HepG2 (cell line): ENCODE measurements around the gene TTC31. TPM values are rescaled to one million over a fixed set of nuclear protein-coding genes. Genes with fewer than 3 reads are reported as not detected.

Experiments used
- ATAC-seq: fragments of 200-7000 bp; cut with Tn5 transposase; 3 replicates; pipeline ENCODE4 v1.9.1; 2020; ENCODE audit warnings: mild to moderate bottlenecking, moderate library complexity
- BruUV-seq: library from RNA; stranded (reverse); fragments of 400-500 nt; replicated peaks from 2 replicates; lab custom pipeline; 2021; lab: Mats Ljungman, UMichigan
- CTCF ChIA-PET: fragments of 300-600 bp; formaldehyde crosslinking; extraction: SDS; loops from one replicate; lab custom pipeline; 2021; ENCODE audit warnings: low total read pairs, inconsistent platforms, low intra/inter-chr PET ratio; lab: Yijun Ruan, JAX
- POLR2A ChIA-PET: fragments of 350-600 bp; sonication (Branson Sonifier 250); formaldehyde crosslinking; loops from one replicate; lab custom pipeline; 2020; ENCODE audit warnings: antibody characterized with exemption, inconsistent platforms; lab: Yijun Ruan, JAX
- DNase-seq: peaks from one replicate; pipeline ENCODE4 v3.0.0-alpha.2; 2015; ENCODE audit warnings: low spot score
- FAIRE-seq: peaks from 3 replicates; lab custom pipeline; 2011; peaks lifted over from hg19 to GRCh38; lab: Jason Lieb, UNC
- H2AFZ ChIP-seq: one replicate; pipeline ENCODE4 v1.6.1; 2011; ENCODE audit warnings: low read length, inconsistent platforms
- H3K27ac ChIP-seq: fragments of 300-600 bp; 3 replicates; pipeline ENCODE4 v1.8.0; 2011; ENCODE audit warnings: mixed run types, mild to moderate bottlenecking, mixed read lengths, low read length, inconsistent platforms; ENCODE audit not compliant: insufficient read depth; ENCODE audit errors: extremely low read length
- H3K27me3 ChIP-seq, 2 experiments: fragments of 200-600 bp in 1 of 2; 2 replicates in 1 of 2; 3 replicates in 1 of 2; pipeline versions ENCODE4 v1.6.0 to v1.8.0; 2011; ENCODE audit warnings: low read length in 2 of 2, mild to moderate bottlenecking in 2 of 2, moderate library complexity in 2 of 2, inconsistent platforms in 1 of 2; ENCODE audit not compliant: insufficient read depth in 2 of 2, control insufficient read depth in 1 of 2
- H3K36me3 ChIP-seq, 2 experiments: fragments of 200-600 bp in 1 of 2; replicated peaks in 1 of 2; 2 replicates in 1 of 2; 3 replicates in 1 of 2; pipeline versions ENCODE4 v1.5.1 to v1.8.0; 2011; ENCODE audit warnings: low read length in 2 of 2, inconsistent platforms in 1 of 2; ENCODE audit not compliant: insufficient read depth in 2 of 2, control insufficient read depth in 1 of 2
- H3K4me1 ChIP-seq: 2 replicates; pipeline ENCODE4 v1.5.1; 2012; ENCODE audit warnings: low read length, inconsistent platforms; ENCODE audit not compliant: insufficient read depth
- H3K4me2 ChIP-seq: 2 replicates; pipeline ENCODE4 v1.6.0; 2011; ENCODE audit warnings: low read depth, low read length, inconsistent platforms
- H3K4me3 ChIP-seq, 3 experiments: fragments of 200-600 bp in 1 of 3; sonication (generic), shearing (Covaris generic) in 1 of 3; replicated peaks in 1 of 3; 2 replicates each; pipeline ENCODE4 v1.5.1; 2011 to 2016; ENCODE audit warnings: low read length in 3 of 3, inconsistent platforms in 2 of 3, low read depth in 2 of 3, mild to moderate bottlenecking in 2 of 3, control low read depth in 1 of 3, mixed read lengths in 1 of 3; ENCODE audit not compliant: insufficient read depth in 1 of 3
- H3K79me2 ChIP-seq: one replicate; pipeline ENCODE4 v1.6.1; 2011; ENCODE audit warnings: low read length, inconsistent platforms; ENCODE audit not compliant: insufficient read depth
- H3K9ac ChIP-seq: 2 replicates; pipeline ENCODE4 v1.6.0; 2011; ENCODE audit warnings: mild to moderate bottlenecking, low read depth, low read length, inconsistent platforms; ENCODE audit not compliant: insufficient read depth
- H3K9me3 ChIP-seq: 2 replicates; pipeline ENCODE4 v1.5.1; 2012; ENCODE audit warnings: mild to moderate bottlenecking, low read length
- H4K20me1 ChIP-seq: 2 replicates; pipeline ENCODE4 v1.6.0; 2011; ENCODE audit warnings: inconsistent platforms, mild to moderate bottlenecking, low read length, moderate library complexity; ENCODE audit not compliant: insufficient read depth
- ASH2L ChIP-seq: fragments of 300-600, 200-600 bp; sonication (generic); IDR thresholded peaks from 2 replicates; pipeline ENCODE4 v1.7.0; 2017; ENCODE audit warnings: low read depth, mild to moderate bottlenecking, moderate library complexity, mixed read lengths, low read length; ENCODE audit not compliant: insufficient read length
- ATM ChIP-seq: fragments of 450-650 bp; IDR thresholded peaks from 2 replicates; pipeline ENCODE4 v1.7.1; 2017; ENCODE audit warnings: mild to moderate bottlenecking, borderline replicate concordance
- CEBPB ChIP-seq: IDR thresholded peaks from 2 replicates; pipeline ENCODE4 v1.6.1; 2011; ENCODE audit warnings: low read depth, low read length, improper control_type of control experiment, borderline replicate concordance
- HDAC6 ChIP-seq: fragments of 200-600 bp; sonication (generic); IDR thresholded peaks from 2 replicates; pipeline ENCODE4 v1.7.0; 2017; ENCODE audit warnings: mild to moderate bottlenecking, antibody characterized with exemption, low read length, low read depth
- KAT2B ChIP-seq: fragments of 150-350 bp; IDR thresholded peaks from 2 replicates; pipeline ENCODE4 v1.6.1; 2014; ENCODE audit warnings: low read depth, low read length, borderline replicate concordance
- MIER3 ChIP-seq: IDR thresholded peaks from 2 replicates; pipeline ENCODE4 v1.6.1; 2016; ENCODE audit warnings: missing compliant biosample characterization, borderline replicate concordance
- MIXL1 ChIP-seq: IDR thresholded peaks from 2 replicates; pipeline ENCODE4 v1.6.1; 2016
- NR2F2 ChIP-seq: IDR thresholded peaks from 2 replicates; pipeline ENCODE4 v1.6.1; 2012; ENCODE audit warnings: low read depth, inconsistent platforms, borderline replicate concordance
- SMC3 ChIP-seq: IDR thresholded peaks from 2 replicates; pipeline ENCODE4 v1.6.1; 2011; ENCODE audit warnings: low read length, improper control_type of control experiment
- TRIM24 ChIP-seq: sonication (generic); formaldehyde crosslinking; IDR thresholded peaks from 2 replicates; pipeline ENCODE4 v1.8.0; 2022; ENCODE audit warnings: mild to moderate bottlenecking, missing genetic modification reagents
- ZFP41 ChIP-seq: sonication (generic); formaldehyde crosslinking; IDR thresholded peaks from 2 replicates; pipeline ENCODE4 v1.4.0; 2020; ENCODE audit warnings: mild to moderate bottlenecking, missing genetic modification reagents, borderline replicate concordance
- ZNF3 ChIP-seq: IDR thresholded peaks from 2 replicates; pipeline ENCODE4 v1.7.0; 2017; ENCODE audit warnings: inconsistent platforms
- ZNF501 ChIP-seq: sonication (generic); formaldehyde crosslinking; IDR thresholded peaks from 2 replicates; pipeline ENCODE4 v1.5.1; 2020; ENCODE audit warnings: mild to moderate bottlenecking, moderate library complexity, missing genetic modification reagents
- ZNF589 ChIP-seq: sonication (generic); formaldehyde crosslinking; conservative IDR thresholded peaks from 2 replicates; pipeline ENCODE4 v1.8.0; 2022; ENCODE audit warnings: mild to moderate bottlenecking, moderate library complexity, missing genetic modification reagents
- WGBS: methylation state at CpG from one replicate; pipeline ENCODE4 v1.1.6; 2017; ENCODE audit warnings: low lambda C conversion rate; 5-methylcytosine and 5-hydroxymethylcytosine counted together
- in situ Hi-C: cut with HindIII; loops from 2 replicates; pipeline ENCODE4 v1.10.0; 2017; ENCODE audit warnings: low pct_unique_long_range_greater_than_20kb; ENCODE audit not compliant: extremely low pct_ligation_motif_present
- intact Hi-C: fragments of 100-400 bp; cut with micrococcal nuclease; formaldehyde crosslinking; loops from one replicate; pipeline ENCODE4 v1.10.0; 2022; ENCODE audit not compliant: unreplicated experiment
- polyA plus RNA-seq, 8 experiments: library from polyadenylated mRNA; depleted of rRNA in 3 of 8; stranded (reverse) in 7 of 8; unstranded in 1 of 8; fragments of >200 nt; fragmentation: Illumina TruSeq in 4 of 8; extraction: Trizol in 4 of 8; gene quantifications; 2 replicates each; pipeline versions ENCODE4 v1.2.1 to v1.2.3, GENCODE V29; 2011 to 2016; ENCODE audit warnings: low read depth in 4 of 8, missing spikeins in 1 of 8, mixed read lengths in 1 of 8; ENCODE audit not compliant: insufficient read depth in 1 of 8
- total RNA-seq, 5 experiments: library from RNA; depleted of rRNA; stranded (reverse); fragments of >200 nt; fragmentation: Illumina TruSeq; extraction: Trizol; gene quantifications; 2 replicates each; pipeline ENCODE4 v1.2.3, GENCODE V29; 2016; ENCODE audit warnings: low read depth in 1 of 5
- TF ChIP-seq, protein P1 (sequence below): IDR thresholded peaks from 2 replicates; pipeline ENCODE4 v1.6.1; 2016; ENCODE audit warnings: low read depth, missing genetic modification reagents, missing compliant biosample characterization
- TF ChIP-seq, protein P2 (sequence below): IDR thresholded peaks from 2 replicates; pipeline ENCODE4 v1.6.1; 2016
- TF ChIP-seq, protein P3 (sequence below): sonication (generic); formaldehyde crosslinking; IDR thresholded peaks from 2 replicates; pipeline ENCODE4 v1.4.0; 2020; ENCODE audit warnings: missing genetic modification reagents
- TF ChIP-seq, protein P4 (sequence below): sonication (generic); formaldehyde crosslinking; IDR thresholded peaks from 2 replicates; pipeline ENCODE4 v1.4.0; 2020; ENCODE audit warnings: mild to moderate bottlenecking, missing genetic modification reagents

TTC31 gene
- total and polyA plus RNA-seq, 2 of the 13 experiments (the other 11 are each of a cell fraction or from before 2014, with no cell fraction given), result 28.3 to 39.5 TPM

DNA sequence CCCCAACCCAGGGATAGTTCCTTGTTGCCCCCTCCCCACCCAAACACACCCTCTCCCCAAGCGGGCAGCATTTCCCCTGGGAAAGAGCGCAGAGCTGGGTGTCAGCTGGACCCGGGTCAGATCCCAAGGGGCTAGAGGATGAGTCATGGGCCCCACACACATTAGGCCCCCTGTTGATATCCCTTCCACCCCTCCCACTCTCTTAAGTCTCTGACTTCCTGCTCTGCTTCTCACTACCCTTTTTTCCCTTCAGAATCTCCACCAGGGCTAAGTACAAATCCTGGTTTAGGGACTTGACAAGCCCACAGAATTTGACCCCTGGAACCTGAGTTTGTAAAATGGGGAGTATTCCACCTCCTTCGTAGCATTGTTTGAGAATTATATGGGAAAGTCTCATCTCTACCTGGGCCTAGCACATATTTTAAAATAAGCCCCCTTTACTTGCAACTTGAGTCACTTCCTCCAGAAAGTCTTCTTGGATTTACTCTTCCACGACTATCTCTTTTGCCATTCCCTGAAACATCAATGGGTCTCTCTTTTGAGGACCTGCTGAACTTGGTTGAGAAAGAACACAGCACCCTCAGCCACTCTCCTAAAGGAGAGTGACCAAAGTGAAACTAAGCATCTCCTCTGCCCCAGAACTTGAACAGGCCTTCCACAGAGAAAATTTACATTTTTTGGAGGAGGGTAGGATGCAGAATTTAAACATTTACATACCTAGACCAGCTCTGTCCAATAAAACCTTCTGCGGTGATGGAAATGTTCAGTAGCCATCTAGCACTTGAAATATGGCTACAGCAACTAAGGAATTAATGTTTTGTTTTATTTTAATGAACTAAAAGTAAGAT lies 45.8 kb upstream of the TTC31 start:
- Histone ChIP-seq H3K27ac (no peak overlapping the region), H4K20me1 (peaks cover 53% of the 10 kb centered on the region), H3K9ac (no peak overlapping the region), H3K36me3 (peaks cover 30 to 58% of the 10 kb centered on the region in 2 experiments), H3K79me2 (peaks cover 82% of the 10 kb centered on the region), H3K4me3 (no peak overlapping the region), H3K9me3 (no peaks in the 10 kb centered on the region), H3K4me1 (peaks cover 52% of the 10 kb centered on the region), H2AFZ (no peak overlapping the region), H3K27me3 (no peaks in the 10 kb centered on the region; a peak in 1 of 5 replicates), H3K4me2 (no peak overlapping the region)
- DNase-seq (no peak), ATAC-seq (no peak), FAIRE-seq (no peak)
- POLR2A ChIA-PET, result interaction anchor here (5.1 kb wide), 1 partner anchor 9 kb away, joined by 272 read pairs; no protein-coding TSS in a partner anchor
- in situ Hi-C loops, result no loop called here
- CTCF ChIA-PET, result no interaction called here
- intact Hi-C loops, result no loop called here
- no TSS peak for BruUV-seq
- WGBS, result 97% methylated on average over 6 of the region's 6 CpGs
- TF ChIP-seq ZNF3 (CRISPR knock-in tag) (no peak), NR2F2 (no peak), CEBPB (no peak), HDAC6 (no peak), ASH2L (no peak), ATM (no peak), MIXL1 (CRISPR knock-in tag) (no peak), KAT2B (no peak), TRIM24 (CRISPR knock-in tag) (no peak), ZNF501 (CRISPR knock-in tag) (no peak), ZNF589 (no peak), ZFP41 (no peak), SMC3 (no peak), MIER3 (no peak)
- TF ChIP-seq, protein P1, sequence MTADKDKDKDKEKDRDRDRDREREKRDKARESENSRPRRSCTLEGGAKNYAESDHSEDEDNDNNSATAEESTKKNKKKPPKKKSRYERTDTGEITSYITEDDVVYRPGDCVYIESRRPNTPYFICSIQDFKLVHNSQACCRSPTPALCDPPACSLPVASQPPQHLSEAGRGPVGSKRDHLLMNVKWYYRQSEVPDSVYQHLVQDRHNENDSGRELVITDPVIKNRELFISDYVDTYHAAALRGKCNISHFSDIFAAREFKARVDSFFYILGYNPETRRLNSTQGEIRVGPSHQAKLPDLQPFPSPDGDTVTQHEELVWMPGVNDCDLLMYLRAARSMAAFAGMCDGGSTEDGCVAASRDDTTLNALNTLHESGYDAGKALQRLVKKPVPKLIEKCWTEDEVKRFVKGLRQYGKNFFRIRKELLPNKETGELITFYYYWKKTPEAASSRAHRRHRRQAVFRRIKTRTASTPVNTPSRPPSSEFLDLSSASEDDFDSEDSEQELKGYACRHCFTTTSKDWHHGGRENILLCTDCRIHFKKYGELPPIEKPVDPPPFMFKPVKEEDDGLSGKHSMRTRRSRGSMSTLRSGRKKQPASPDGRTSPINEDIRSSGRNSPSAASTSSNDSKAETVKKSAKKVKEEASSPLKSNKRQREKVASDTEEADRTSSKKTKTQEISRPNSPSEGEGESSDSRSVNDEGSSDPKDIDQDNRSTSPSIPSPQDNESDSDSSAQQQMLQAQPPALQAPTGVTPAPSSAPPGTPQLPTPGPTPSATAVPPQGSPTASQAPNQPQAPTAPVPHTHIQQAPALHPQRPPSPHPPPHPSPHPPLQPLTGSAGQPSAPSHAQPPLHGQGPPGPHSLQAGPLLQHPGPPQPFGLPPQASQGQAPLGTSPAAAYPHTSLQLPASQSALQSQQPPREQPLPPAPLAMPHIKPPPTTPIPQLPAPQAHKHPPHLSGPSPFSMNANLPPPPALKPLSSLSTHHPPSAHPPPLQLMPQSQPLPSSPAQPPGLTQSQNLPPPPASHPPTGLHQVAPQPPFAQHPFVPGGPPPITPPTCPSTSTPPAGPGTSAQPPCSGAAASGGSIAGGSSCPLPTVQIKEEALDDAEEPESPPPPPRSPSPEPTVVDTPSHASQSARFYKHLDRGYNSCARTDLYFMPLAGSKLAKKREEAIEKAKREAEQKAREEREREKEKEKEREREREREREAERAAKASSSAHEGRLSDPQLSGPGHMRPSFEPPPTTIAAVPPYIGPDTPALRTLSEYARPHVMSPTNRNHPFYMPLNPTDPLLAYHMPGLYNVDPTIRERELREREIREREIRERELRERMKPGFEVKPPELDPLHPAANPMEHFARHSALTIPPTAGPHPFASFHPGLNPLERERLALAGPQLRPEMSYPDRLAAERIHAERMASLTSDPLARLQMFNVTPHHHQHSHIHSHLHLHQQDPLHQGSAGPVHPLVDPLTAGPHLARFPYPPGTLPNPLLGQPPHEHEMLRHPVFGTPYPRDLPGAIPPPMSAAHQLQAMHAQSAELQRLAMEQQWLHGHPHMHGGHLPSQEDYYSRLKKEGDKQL (CRISPR knock-in tag), result no peak
- TF ChIP-seq, protein P2, sequence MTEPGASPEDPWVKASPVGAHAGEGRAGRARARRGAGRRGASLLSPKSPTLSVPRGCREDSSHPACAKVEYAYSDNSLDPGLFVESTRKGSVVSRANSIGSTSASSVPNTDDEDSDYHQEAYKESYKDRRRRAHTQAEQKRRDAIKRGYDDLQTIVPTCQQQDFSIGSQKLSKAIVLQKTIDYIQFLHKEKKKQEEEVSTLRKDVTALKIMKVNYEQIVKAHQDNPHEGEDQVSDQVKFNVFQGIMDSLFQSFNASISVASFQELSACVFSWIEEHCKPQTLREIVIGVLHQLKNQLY (CRISPR knock-in tag), result no peak
- TF ChIP-seq, protein P3, sequence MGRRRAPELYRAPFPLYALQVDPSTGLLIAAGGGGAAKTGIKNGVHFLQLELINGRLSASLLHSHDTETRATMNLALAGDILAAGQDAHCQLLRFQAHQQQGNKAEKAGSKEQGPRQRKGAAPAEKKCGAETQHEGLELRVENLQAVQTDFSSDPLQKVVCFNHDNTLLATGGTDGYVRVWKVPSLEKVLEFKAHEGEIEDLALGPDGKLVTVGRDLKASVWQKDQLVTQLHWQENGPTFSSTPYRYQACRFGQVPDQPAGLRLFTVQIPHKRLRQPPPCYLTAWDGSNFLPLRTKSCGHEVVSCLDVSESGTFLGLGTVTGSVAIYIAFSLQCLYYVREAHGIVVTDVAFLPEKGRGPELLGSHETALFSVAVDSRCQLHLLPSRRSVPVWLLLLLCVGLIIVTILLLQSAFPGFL (CRISPR knock-in tag), result no peak
- TF ChIP-seq, protein P4, sequence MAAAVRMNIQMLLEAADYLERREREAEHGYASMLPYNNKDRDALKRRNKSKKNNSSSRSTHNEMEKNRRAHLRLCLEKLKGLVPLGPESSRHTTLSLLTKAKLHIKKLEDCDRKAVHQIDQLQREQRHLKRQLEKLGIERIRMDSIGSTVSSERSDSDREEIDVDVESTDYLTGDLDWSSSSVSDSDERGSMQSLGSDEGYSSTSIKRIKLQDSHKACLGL (CRISPR knock-in tag), result no peak
